ENCODE measurements around the gene MLXIP.
"Not testable (repeated sequence)": the region's sequence is repeated elsewhere in the genome, so short reads cannot be mapped to it uniquely, and the experiment has no call there.

The MLXIP gene

GRCh38 chr12:122172262-122172939 lies 93.8 kb downstream of the MLXIP start:
- no peak for FAIRE-seq
- DNase-seq (ENCODE audit: insufficient read length, low spot score): no peak

- FAIRE-seq (no peak), DNase-seq (ENCODE audit: insufficient read length, low spot score) (no peak)
Measured at GRCh38 chr12:122174155-122174845, 95.7 kb downstream of the MLXIP start, which contains the start of gene IL31. IL31 (minus strand) TSS chr12:122174221; CDS start chr12:122174172, 49 bp downstream.

- not testable (repeated sequence) for DNase-seq (ENCODE audit: insufficient read length, low spot score); FAIRE-seq
Measured at GRCh38 chr12:122176473-122176872, 97.9 kb downstream of the MLXIP start.

GRCh38 chr12:122182887-122183587 lies 104.5 kb downstream of the MLXIP start, which contains the start of gene LRRC43:
LRRC43 (plus strand) TSS chr12:122183123; CDS start chr12:122183145, 22 bp downstream.
- FAIRE-seq (no peak), DNase-seq (ENCODE audit: insufficient read length, low spot score) (no peak)

GRCh38 chr12:122183588-122183940 lies 105.0 kb downstream of the MLXIP start:
- FAIRE-seq (no peak), DNase-seq (ENCODE audit: insufficient read length, low spot score) (no peak)

- no peak for FAIRE-seq
- no peak for DNase-seq (ENCODE audit: insufficient read length, low spot score)
Measured at GRCh38 chr12:122184517-122184916, 106.0 kb downstream of the MLXIP start.

- FAIRE-seq (no peak), DNase-seq (ENCODE audit: insufficient read length, low spot score) (no peak)
Measured at GRCh38 chr12:122185079-122185478, 106.5 kb downstream of the MLXIP start.

GRCh38 chr12:122185494-122186082 lies 107.0 kb downstream of the MLXIP start:
- DNase-seq (ENCODE audit: insufficient read length, low spot score): no peak
- FAIRE-seq: no peak

- FAIRE-seq (no peak), DNase-seq (ENCODE audit: insufficient read length, low spot score) (no peak)
Measured at GRCh38 chr12:122187466-122187865, 108.9 kb downstream of the MLXIP start.

GRCh38 chr12:122189626-122190475 lies 111.3 kb downstream of the MLXIP start:
- no peak for FAIRE-seq
- DNase-seq (ENCODE audit: insufficient read length, low spot score): no peak

GRCh38 chr12:122190842-122191668 lies 112.5 kb downstream of the MLXIP start:
- DNase-seq (ENCODE audit: insufficient read length, low spot score) (peak; percentile 83), FAIRE-seq (peak; percentile 85)

GRCh38 chr12:122192441-122192840 lies 113.9 kb downstream of the MLXIP start:
- FAIRE-seq (no peak), DNase-seq (ENCODE audit: insufficient read length, low spot score) (no peak)

GRCh38 chr12:122194804-122195203 lies 116.2 kb downstream of the MLXIP start:
- FAIRE-seq: no peak
- no peak for DNase-seq (ENCODE audit: insufficient read length, low spot score)

- no peak for DNase-seq (ENCODE audit: insufficient read length, low spot score)
- FAIRE-seq: no peak
Measured at GRCh38 chr12:122195405-122195804, 116.8 kb downstream of the MLXIP start.
